Activated naive CD4-positive, alpha-beta T cell treated with anti-CD3 and anti-CD28 coated beads, Interleukin-2, amount 50 U/mL, for 72 hours (primary cell): ENCODE measurements around the gene POLD2. TPM values are rescaled to one million over a fixed set of nuclear protein-coding genes. Genes with fewer than 3 reads are reported as not detected.
A peak's percentile ranks its signal among the peaks of the same experiment; 100 is the strongest.

ENCODE experiments used
- ATAC-seq, 2 donors: fragments of 150-1000 bp; cut with Tn5 transposase; 2 replicates each; pipeline ENCODE4 v1.10.0; 2021; ENCODE audit warnings: mild to moderate bottlenecking in 2 of 2, moderate library complexity in 2 of 2
- DNase-seq, 2 donors: peaks; one replicate each; pipeline ENCODE4 v3.0.0; 2021 to 2022; ENCODE audit warnings: low spot score in 2 of 2
- H3K27ac Mint-ChIP-seq, 2 donors: one replicate each; pipeline ENCODE4 v1.8.0; 2022; ENCODE audit warnings: mild to moderate bottlenecking in 2 of 2, mixed read lengths in 2 of 2
- H3K36me3 Mint-ChIP-seq, 2 donors: one replicate each; pipeline ENCODE4 v1.8.0; 2022; ENCODE audit warnings: mixed read lengths in 2 of 2
- H3K9me3 Mint-ChIP-seq, 2 donors: one replicate each; pipeline ENCODE4 v1.8.0; 2022; ENCODE audit warnings: mixed read lengths in 2 of 2
- total RNA-seq, 2 donors: library from RNA; stranded (reverse); gene quantifications; one replicate each; pipeline ENCODE4 v1.2.3, GENCODE V29; 2022

The POLD2 gene
- total RNA-seq, 2 donors from 2014 or later: 129 to 212 TPM

GRCh38 chr7:44071726-44072363 lies 51.5 kb downstream of the POLD2 start:
- Mint-ChIP-seq H3K36me3 (no peaks in the 10 kb centered on the region), H3K9me3 (no peaks in the 10 kb centered on the region), H3K27ac (no peak overlapping the region)
- DNase-seq (no peak), ATAC-seq (no peak)

DNA sequence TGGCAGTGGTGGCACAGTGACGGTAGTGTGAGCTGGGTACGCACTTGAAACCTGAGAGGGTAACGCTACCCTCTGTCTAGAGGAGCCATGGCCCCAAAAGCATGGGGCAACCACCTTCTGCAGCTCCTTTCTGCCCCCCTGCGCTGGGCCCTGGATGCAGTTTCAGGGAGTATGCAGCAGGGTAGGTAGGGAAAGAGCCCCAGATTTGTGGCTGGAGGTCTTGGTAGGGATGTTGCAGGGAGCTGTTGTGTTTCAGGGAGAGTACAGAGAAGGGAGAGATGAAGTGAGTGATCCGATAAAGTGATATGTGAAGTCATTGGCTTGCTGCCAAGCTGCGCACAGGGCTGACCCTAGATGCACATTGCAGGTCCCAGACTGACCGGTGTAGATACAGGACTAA lies 55.3 kb downstream of the POLD2 start:
- H3K9me3 Mint-ChIP-seq: no peaks in the 10 kb centered on the region
- DNase-seq (no peak), ATAC-seq (no peak)
- peak overlapping the region in 1 of 2 donors; percentile 26 for H3K27ac Mint-ChIP-seq
- no peaks in the 10 kb centered on the region for H3K36me3 Mint-ChIP-seq

DNA sequence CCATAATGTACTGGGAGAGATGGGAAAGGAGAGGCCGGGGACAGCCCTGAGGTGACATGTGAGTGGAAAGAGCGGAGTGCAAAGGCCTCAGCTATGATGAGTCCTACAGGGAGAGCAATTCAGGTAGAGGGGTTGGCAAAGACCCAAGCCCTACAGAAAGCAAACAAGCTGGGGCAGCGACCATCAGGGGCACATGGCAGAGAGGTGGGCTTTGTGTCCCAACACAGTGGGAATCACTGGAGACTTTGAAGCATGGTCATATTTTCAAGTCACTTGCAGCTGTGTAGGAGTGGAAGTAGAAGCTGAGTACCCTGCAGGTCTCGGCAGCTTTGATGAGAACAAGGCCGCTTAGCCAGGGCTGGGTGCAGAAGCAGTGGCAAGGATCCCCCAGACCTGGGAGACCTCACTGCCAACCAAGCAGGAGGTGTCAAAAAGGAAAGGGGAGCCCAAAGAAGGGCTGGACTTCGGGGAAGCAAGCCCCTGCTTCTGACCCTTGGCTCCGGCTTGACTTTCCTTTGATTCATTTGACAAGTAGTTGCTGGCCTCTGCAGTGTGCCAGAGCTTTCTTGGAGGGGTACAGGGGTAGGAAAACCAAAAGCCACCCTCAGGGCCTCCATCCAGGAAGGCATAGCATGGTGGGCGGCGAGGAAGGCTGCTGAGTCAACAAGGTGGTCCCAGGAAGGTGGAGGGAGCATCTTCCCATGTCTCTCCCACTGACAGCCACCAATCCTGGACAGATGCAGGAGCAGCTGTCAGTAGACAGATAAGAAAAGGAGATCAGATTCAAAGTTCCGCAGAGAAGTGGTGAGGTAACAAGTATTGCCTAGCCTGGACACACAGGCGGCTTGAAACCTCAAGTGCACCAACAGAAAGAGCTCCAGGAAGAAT lies 56.0 kb downstream of the POLD2 start:
- DNase-seq: no peak

GRCh38 chr7:44066494-44067063 lies 56.8 kb downstream of the POLD2 start:
- Mint-ChIP-seq H3K27ac (peak overlapping the region; percentile 31 to 90), H3K36me3 (no peaks in the 10 kb centered on the region), H3K9me3 (no peaks in the 10 kb centered on the region)
- DNase-seq (peak in 1 of 2 donors; percentile 52), ATAC-seq (peak in 1 of 2 donors; percentile 3)

More for the DNA sequence above, 56.0 kb downstream of the POLD2 start:
- peak overlapping the region; percentile 31 to 90 for H3K27ac Mint-ChIP-seq
- peak; percentile 1 to 15 for ATAC-seq
- H3K9me3 Mint-ChIP-seq: no peaks in the 10 kb centered on the region
- H3K36me3 Mint-ChIP-seq: no peaks in the 10 kb centered on the region

GRCh38 chr7:44066111-44066460 lies 57.3 kb downstream of the POLD2 start:
- DNase-seq (no peak), ATAC-seq (peak in 1 of 2 donors; percentile 2)
- Mint-ChIP-seq H3K9me3 (no peaks in the 10 kb centered on the region), H3K27ac (peak overlapping the region in 1 of 2 donors; percentile 15), H3K36me3 (no peaks in the 10 kb centered on the region)

DNA sequence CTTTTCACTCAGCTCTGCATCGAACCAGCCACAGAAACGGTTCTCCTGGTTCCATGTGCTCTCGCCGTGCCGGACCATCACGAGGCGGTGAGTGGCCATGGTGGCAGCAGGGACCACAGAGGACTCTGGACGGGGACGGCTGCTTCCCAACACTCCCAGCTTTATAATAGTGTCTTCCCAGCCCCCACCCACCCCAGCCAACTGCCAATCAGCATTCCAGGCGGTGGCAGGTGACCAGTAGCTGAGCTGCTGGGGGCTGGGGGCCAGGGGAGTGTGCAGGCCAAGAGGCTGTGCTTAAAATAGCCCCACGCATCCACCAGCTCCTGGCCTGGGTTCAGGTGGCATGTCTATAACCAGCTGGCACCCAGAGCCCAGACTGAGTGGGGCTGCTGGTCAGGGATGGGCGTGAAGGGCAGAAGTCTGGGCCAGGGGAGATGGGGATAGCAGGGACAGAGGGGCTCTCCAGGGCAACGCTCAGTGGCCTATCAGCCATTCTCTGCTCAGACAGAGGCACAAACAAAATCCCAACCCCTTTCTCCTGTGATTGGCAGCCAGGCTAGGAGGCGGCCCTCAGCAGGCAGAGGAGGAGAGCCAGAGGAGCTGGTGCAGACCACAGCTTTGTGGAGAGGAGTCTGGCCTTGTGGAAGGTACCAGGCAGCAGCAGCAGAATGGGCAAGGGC lies 57.8 kb downstream of the POLD2 start, which contains the start of gene PGAM2:
Gene PGAM2 (minus strand): TSS at position 137 of the 680 bp plus-strand sequence. CDS start 38 bp downstream, at position 99.
- Mint-ChIP-seq H3K9me3 (no peaks in the 10 kb centered on the region), H3K27ac (peak within 1 kb of the TSS; percentile 15 to 36), H3K36me3 (no peaks in the 10 kb centered on the region)
- DNase-seq (peak in 1 of 2 donors; percentile 53), ATAC-seq (peak; percentile 14 to 19)

DNA sequence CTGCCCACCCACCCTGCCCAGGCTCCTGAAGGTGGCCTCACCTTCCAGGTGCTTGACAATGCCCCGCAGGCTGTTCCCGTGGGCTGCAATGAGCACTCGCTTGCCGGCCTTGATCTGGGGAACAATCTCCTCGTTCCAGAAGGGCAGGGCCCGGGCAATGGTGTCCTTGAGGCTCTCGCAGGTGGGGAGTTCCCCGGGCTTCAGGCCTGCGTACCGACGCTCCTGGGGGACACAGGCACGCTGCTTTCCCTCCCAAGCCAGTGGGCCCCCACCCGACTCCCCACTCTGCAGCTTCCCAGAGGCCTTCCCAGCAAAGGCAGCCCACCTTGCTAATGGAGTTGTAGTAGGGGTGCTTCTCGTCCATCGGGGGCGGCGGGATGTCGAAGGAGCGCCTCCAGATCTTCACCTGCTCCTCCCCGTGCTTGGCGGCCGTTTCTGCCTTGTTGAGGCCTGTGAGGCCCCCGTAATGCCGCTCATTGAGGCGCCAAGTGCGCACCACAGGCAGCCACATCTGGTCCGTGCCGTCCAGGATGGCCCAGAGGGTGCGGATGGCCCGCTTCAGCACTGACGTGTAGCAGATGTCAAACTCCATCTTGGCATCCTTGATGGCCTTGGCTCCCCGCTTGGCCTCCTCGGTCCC lies 58.4 kb downstream of the POLD2 start:
- ATAC-seq (no peak), DNase-seq (peak in 1 of 2 donors; percentile 53)
- peak overlapping the region in 1 of 2 donors; percentile 15 for H3K27ac Mint-ChIP-seq
- H3K9me3 Mint-ChIP-seq: no peaks in the 10 kb centered on the region
- peaks cover 0 to 2% of the 10 kb centered on the region in 2 donors for H3K36me3 Mint-ChIP-seq

Other genes starting within 250 kb of the POLD2 start
- 10 to 100 TPM; 16.4 to 26.3 TPM for gene URGCP, start 217.0 kb downstream of the POLD2 start, total RNA-seq
- gene UBE2D4, start 197.1 kb downstream of the POLD2 start, total RNA-seq: 1 to 10 TPM; 3.3 to 7.5 TPM
- gene SPDYE1, start 125.7 kb downstream of the POLD2 start, total RNA-seq: not detected
- gene DBNL, start 78.8 kb downstream of the POLD2 start, total RNA-seq: 100 to 1,000 TPM in 1 of 2 donors, 10 to 100 TPM in 1; 75.3 to 123 TPM
- gene PGAM2, start 58.0 kb downstream of the POLD2 start, total RNA-seq: 1 to 10 TPM in 1 of 2 donors, under 1 TPM in 1; 0.64 to 1.0 TPM
- gene POLM, start 41.0 kb downstream of the POLD2 start, total RNA-seq: 10 to 100 TPM; 35.7 to 37.2 TPM
- gene AEBP1, start 19.2 kb downstream of the POLD2 start, total RNA-seq: 10 to 100 TPM; 14.6 to 26.9 TPM
- gene MYL7, start 17.8 kb upstream of the POLD2 start, total RNA-seq: not detected
- gene GCK, start 65.9 kb upstream of the POLD2 start, total RNA-seq: 1 to 10 TPM in 1 of 2 donors, under 1 TPM in 1; 0.80 to 1.2 TPM
- 10 to 100 TPM; 45.2 to 72.9 TPM for gene YKT6, start 77.4 kb upstream of the POLD2 start, total RNA-seq
- 1 to 10 TPM in 1 of 2 donors, under 1 TPM in 1; 0.32 to 2.1 TPM for gene CAMK2B, start 202.0 kb upstream of the POLD2 start, total RNA-seq